Mesodermal cell (in vitro differentiated cells): ENCODE results near the gene PLK2. TPM values are rescaled to one million over a fixed set of nuclear protein-coding genes. Genes with fewer than 3 reads are reported as not detected.

Source experiments
- H3K27ac ChIP-seq: 2 replicates; pipeline ENCODE4 v1.7.0; 2013; ENCODE audit warnings: mild to moderate bottlenecking, low read depth, low read length, moderate library complexity; ENCODE audit not compliant: severe bottlenecking
- H3K36me3 ChIP-seq: 2 replicates; pipeline ENCODE4 v1.7.1; 2013; ENCODE audit warnings: mild to moderate bottlenecking, low read length, moderate library complexity; ENCODE audit not compliant: control insufficient read depth, insufficient read depth
- H3K4me1 ChIP-seq: one replicate; pipeline ENCODE4 v1.7.1; 2013; ENCODE audit warnings: mild to moderate bottlenecking, low read length; ENCODE audit not compliant: insufficient read depth, control insufficient read depth, poor library complexity, severe bottlenecking
- H3K4me3 ChIP-seq: 2 replicates; pipeline ENCODE4 v1.7.0; 2013; ENCODE audit warnings: low read length, control low read depth, mild to moderate bottlenecking; ENCODE audit not compliant: insufficient read depth, poor library complexity, severe bottlenecking; ENCODE audit errors: extremely low read depth
- H3K9me3 ChIP-seq: 2 replicates; pipeline ENCODE4 v1.7.1; 2013; ENCODE audit warnings: mild to moderate bottlenecking, low read length, moderate library complexity; ENCODE audit not compliant: control insufficient read depth
- WGBS, 2 experiments: methylation state at CpG; one replicate each; pipeline ENCODE4 v1.1.5; 2013; ENCODE audit warnings: missing lambda C conversion rate in 2 of 2; ENCODE audit not compliant: insufficient coverage in 2 of 2; 5-methylcytosine and 5-hydroxymethylcytosine counted together
- polyA plus RNA-seq, 2 experiments: library from polyadenylated mRNA; stranded (reverse); fragments of 50-300 nt; gene quantifications; one replicate each; pipeline ENCODE4 v1.2.3, GENCODE V29; 2013

PLK2 gene
- polyA plus RNA-seq (2013, experiment 1 of 2), result 241 TPM
- polyA plus RNA-seq (2013, experiment 2 of 2), result 222 TPM

DNA sequence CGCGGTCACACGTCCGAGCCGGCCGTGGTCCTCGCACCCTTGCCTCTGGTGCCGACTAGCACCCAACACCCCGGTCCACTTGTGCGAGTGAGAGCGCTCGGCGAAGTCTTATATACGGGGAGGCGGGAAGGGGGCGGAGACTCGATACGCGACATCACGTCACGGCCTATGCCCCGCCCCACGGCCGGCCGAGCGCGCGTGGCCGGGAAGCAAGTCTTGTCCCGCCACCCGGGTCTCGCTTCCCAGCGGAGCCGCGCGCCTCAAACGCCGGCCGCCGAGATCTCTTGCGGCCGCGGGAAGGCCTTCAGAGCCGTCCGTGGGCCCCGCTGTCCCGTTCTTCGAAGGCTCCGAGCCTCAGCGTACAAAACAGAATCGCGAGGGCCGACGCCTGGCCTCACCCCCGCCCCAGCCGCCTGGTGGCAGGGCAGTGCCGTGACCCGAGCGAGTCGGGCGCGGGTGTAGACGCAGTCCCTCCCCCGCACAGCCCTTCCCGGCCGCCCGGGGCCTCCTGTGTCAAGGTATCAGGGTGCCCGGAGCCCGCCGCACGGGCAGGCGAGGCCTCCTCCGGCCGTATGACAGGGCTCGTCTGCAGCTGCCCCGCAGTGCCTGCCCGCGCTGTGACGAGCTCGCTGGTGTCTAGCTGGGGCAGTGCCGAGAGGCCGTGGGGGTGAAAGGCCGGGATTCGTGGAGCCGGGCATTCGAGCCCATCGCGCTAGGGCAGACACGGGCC is at the start of gene PLK2:
Gene PLK2 (minus strand): TSS at position 85 of the 730 bp plus-strand sequence. CDS start 127 bp downstream, outside the sequence.
- peak within 1 kb of the TSS; percentile 90 for H3K27ac ChIP-seq
- no peaks in the 10 kb centered on the region for H3K9me3 ChIP-seq
- H3K4me3 ChIP-seq, result peak within 1 kb of the TSS; percentile 85
- H3K4me1 ChIP-seq, result peaks cover 23% of the 10 kb centered on the region
- WGBS, 2 experiments, result 0% methylated on average over 51 to 88 of the region's 89 CpGs
- peaks cover 40% of the 10 kb centered on the region for H3K36me3 ChIP-seq

DNA sequence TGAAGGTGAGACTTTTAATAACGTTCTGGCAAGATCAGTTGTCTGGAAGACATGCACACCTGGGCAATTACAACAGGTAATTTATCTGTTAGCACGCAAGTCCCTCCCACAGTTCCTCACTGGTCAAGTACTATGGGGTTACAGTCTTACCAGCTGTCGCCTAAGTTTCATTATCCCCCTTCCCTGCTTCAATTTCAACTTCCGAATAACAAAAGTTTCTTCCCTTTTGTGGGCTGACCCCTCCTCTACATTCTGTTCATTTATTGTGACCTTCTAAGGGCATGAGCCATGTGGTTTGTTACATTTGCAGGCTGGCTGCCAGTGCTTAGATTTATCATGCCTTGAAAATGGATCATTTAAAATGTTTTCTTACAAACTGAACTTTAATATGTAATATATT is 47.8 kb upstream of the PLK2 start:
- no peak overlapping the region for H3K4me3 ChIP-seq
- H3K4me1 ChIP-seq, result peaks cover 4% of the 10 kb centered on the region
- H3K27ac ChIP-seq, result no peak overlapping the region
- WGBS, 2 experiments, result 86 to 90% methylated on average over 2 to 3 of the region's 4 CpGs
- H3K9me3 ChIP-seq, result peaks cover 1% of the 10 kb centered on the region
- no peaks in the 10 kb centered on the region for H3K36me3 ChIP-seq

DNA sequence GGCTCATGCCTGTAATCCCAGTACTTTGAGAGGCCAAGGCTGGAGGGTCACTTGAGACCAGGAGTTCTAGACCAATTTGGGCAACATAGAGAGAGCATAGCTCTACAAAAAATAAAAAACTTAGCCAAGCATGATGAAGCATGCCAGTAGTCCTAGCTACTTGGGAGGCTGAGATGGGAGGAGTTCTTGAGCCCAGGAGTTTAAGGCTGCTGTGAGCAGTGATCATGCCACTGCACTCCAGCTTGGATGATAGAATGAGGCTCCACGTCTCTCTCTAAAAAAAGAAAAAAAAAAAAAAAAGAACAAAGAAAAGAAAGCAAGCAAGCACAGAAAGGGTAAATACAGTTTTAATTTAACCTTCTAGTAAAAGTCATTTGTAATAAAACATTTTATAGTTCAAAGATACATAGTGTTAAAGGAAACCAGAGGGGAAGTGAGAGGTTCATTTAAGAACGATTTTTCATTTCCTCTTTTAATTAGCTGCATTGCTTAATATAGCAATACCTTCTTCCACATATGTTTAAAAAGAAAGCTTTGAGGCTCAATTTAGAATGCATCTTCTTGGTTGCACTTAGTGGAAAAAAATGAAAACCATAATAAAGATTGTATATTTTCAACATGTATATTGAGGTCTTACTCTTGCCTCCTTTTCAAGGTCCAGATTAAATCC is 46.2 kb upstream of the PLK2 start:
- Histone ChIP-seq H3K9me3 (no peaks in the 10 kb centered on the region), H3K4me3 (no peak overlapping the region), H3K4me1 (peaks cover 4% of the 10 kb centered on the region), H3K27ac (no peak overlapping the region), H3K36me3 (no peaks in the 10 kb centered on the region)
- no CpG with 5 or more reads among the region's 2 CpGs for WGBS, 2 experiments

DNA sequence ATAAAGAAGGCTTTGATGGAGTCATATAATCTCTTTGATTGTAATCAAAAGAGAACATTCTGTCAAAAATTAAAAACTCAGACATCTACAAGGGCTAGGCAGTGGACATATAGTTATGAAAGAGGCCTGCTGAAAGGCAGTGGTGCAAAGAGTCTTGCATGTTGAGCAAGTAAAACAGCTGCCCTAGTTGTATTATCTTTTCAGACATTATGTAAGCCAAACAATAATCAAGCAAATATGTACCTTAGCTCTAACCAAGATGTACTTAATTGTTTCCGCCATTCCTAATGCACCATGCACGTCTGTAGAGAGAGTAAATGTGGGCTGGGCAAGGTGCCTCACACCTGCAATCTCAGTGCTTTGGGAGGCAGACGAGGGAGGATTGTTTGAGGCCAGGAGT is 45.6 kb upstream of the PLK2 start:
- Histone ChIP-seq H3K9me3 (no peaks in the 10 kb centered on the region), H3K4me1 (peaks cover 4% of the 10 kb centered on the region), H3K27ac (no peak overlapping the region), H3K4me3 (no peak overlapping the region), H3K36me3 (no peaks in the 10 kb centered on the region)
- 60% methylated on average over 1 of the region's 3 CpGs; no CpG with 5 or more reads in 1 of the 2 experiments for WGBS, 2 experiments

DNA sequence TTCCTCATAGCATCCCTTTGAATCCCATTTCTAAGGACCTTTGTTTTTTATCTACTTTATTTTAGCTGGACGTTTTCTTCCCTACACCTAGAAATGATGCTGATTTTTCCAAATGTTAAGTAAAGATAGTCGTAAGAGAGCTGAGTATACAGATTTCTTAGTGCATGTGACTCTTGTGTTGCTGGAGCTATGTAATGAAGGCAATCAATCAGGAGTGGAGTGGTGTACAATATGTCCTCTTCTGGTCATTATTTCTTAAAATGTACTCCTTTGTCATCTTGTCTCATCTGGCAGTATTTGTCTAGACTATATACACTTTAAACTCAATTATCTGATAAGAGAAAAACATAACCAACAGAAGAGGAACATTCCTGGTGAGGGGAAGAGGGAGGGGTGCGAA is 44.9 kb upstream of the PLK2 start:
- Histone ChIP-seq H3K9me3 (no peaks in the 10 kb centered on the region), H3K27ac (no peak overlapping the region), H3K4me3 (no peak overlapping the region), H3K4me1 (peaks cover 7% of the 10 kb centered on the region), H3K36me3 (no peaks in the 10 kb centered on the region)
- WGBS, 2 experiments, result no CpG with 5 or more reads among the region's 3 CpGs

DNA sequence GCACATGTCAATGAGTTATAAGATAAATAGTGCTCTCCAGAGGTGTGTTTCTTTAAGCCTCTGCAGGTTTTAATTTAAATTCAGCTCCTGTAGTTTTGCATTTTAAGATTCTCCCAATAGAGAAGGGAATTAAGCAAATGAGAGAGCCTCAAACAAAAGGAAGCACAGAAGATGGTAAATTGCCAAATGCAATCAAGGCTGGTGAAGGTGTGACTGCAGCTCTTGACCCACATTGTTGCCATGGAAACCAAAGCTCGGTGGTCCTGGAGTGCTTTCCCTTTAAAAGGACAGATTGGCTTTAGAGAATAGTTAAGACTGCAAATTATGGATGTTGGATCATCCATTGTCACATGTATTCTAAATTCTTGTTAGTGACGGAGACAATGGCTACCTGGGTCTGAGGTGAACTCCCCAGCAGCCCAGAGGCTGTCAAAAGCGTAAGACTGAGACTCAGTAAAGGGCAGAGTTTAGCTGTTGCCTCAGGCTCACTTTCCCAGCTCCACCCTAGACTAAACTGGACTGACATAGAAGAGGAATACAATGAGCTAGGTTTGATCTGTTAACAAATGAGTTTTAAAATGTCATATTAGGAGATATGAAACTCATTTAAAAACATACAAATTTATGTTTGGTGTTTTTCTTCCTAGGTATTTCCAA is 43.6 kb upstream of the PLK2 start:
- Histone ChIP-seq H3K4me3 (no peak overlapping the region), H3K27ac (no peak overlapping the region), H3K4me1 (peaks cover 12% of the 10 kb centered on the region), H3K9me3 (no peaks in the 10 kb centered on the region), H3K36me3 (no peaks in the 10 kb centered on the region)
- 66 to 100% methylated on average over 3 of the region's 3 CpGs for WGBS, 2 experiments

DNA sequence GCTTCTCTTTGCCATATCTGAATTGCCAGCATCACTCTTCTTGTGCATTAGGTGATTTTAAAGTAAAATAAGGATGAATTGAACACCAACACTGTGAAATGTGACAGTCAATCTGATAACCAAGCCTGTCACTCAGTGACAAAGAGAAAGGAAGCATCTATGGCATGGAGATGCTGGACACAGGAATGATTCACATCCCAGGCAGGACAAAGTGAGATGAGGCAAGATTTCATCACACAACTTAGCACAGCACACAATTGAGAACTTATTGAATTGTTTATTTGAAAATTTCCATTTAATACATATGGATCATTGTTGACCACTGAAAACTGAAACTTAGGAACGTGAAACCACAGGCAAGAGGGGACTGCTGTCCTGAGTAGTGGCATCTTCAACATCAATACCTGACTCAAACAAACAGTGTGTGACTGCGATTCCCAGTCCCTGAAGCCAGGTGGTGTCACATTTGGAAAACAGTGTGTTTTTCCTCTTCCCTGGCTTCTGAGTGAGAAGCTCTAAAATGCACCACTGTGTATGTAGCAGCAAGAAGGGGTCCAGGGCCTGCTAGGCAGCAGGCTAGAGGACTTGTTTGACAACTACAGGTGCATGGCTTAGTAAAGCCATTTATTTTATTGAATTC is 42.0 kb upstream of the PLK2 start:
- no peaks in the 10 kb centered on the region for H3K9me3 ChIP-seq
- 80 to 93% methylated on average over 1 to 2 of the region's 2 CpGs for WGBS, 2 experiments
- H3K4me3 ChIP-seq, result no peak overlapping the region
- H3K27ac ChIP-seq, result no peak overlapping the region
- no peaks in the 10 kb centered on the region for H3K36me3 ChIP-seq
- peaks cover 12% of the 10 kb centered on the region for H3K4me1 ChIP-seq

DNA sequence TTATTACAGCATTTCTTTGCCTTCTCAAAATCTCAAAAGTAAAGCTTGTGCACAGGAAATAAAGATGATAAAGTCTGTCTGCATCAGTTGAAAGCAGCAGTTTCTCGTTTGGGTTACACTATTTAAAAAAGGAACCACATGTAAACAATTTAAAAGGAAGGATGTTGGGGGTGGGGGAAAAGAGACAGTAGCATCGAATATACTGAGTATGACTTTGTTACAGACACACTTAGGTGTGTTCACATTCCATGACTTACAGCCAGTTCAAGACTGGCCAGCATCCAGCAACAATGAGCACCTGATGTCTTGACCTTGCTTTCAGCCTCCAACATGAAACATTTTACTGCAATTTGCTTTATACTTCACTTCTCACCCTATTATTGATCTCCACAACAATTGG is 40.1 kb upstream of the PLK2 start:
- H3K4me1 ChIP-seq, result peaks cover 12% of the 10 kb centered on the region
- H3K9me3 ChIP-seq, result no peaks in the 10 kb centered on the region
- no peak overlapping the region for H3K4me3 ChIP-seq
- H3K27ac ChIP-seq, result no peak overlapping the region
- WGBS, 2 experiments, result no CpG with 5 or more reads among the region's 2 CpGs
- H3K36me3 ChIP-seq, result no peaks in the 10 kb centered on the region

DNA sequence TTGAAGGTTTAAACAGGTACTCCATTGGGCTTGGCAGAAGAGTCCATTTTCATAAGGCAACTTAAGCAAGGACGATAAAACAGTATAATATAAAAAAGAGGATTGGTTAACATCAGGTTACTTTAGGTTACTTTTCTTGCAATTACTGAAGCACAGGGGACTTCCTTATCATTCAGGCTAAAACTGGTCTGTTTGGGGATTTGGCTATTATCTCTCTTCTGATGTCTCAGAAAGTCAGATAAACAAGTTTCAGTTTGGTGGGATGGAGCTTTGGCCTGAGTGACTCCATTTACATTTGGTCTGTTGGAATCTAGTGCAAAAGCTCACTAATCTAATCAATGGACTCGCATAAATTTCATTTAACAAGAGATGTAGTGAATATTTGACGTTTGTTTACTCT is 39.3 kb upstream of the PLK2 start:
- Histone ChIP-seq H3K9me3 (no peaks in the 10 kb centered on the region), H3K4me3 (no peak overlapping the region), H3K36me3 (no peaks in the 10 kb centered on the region), H3K4me1 (peaks cover 10% of the 10 kb centered on the region), H3K27ac (no peak overlapping the region)
- WGBS, 2 experiments, result no CpG with 5 or more reads among the region's 3 CpGs

DNA sequence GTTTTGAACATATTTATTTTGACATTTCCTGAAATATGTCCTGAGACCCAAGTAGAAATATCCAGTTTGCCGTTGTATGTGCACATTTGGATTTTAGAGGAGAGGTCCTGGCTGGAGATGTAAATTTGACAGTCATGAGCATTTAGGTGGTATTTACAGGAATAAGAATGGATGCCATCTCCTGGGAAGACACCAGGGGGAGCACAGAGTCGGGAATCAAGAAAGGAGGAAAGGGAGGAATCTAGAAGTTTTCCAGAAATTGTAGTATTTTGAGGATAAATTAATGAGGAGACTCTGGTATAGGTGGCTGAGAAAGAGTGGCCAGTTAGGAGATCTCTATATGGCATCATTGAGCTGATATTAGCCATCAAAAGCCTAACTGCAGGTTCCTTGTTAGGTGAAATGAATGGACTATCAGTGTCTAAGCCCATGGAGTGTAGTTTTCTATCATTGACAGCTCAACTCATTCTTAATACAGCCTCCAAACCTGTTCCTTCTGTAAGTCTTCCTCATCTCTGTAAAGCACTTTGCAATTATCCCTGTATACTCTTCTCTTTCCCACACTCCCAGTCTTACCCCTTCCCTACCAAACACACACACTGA is 38.6 kb upstream of the PLK2 start:
- H3K9me3 ChIP-seq, result no peaks in the 10 kb centered on the region
- H3K36me3 ChIP-seq, result no peaks in the 10 kb centered on the region
- 17 to 24% methylated on average over 2 of the region's 2 CpGs for WGBS, 2 experiments
- no peak overlapping the region for H3K27ac ChIP-seq
- peaks cover 8% of the 10 kb centered on the region for H3K4me1 ChIP-seq
- no peak overlapping the region for H3K4me3 ChIP-seq
